RWPE2 (cell line): ENCODE data around the gene UBE2H.

Source experiments
- ATAC-seq: fragments of 200-7000 bp; cut with Tn5 transposase; 3 replicates; pipeline ENCODE4 v1.9.1; 2021; ENCODE audit warnings: low read depth
- DNase-seq: peaks from one replicate; pipeline ENCODE4 v3.0.0-alpha.2; 2020; ENCODE audit warnings: low spot score
- H3K27ac ChIP-seq: fragments of 450-650 bp; 2 replicates; pipeline ENCODE4 v1.5.1; 2017; ENCODE audit warnings: mild to moderate bottlenecking; ENCODE audit not compliant: poor library complexity, severe bottlenecking
- H3K27me3 ChIP-seq: fragments of 250-450 bp; sonication (Bioruptor Pico); 2 replicates; pipeline ENCODE4 v1.5.1; 2021; ENCODE audit warnings: mild to moderate bottlenecking, moderate library complexity; ENCODE audit not compliant: insufficient read depth, poor library complexity, severe bottlenecking
- H3K36me3 ChIP-seq: fragments of 250-450 bp; sonication (Bioruptor Pico); 2 replicates; pipeline ENCODE4 v1.5.1; 2020; ENCODE audit warnings: low read depth, mild to moderate bottlenecking, moderate library complexity
- H3K4me1 ChIP-seq: fragments of 250-450 bp; sonication (Bioruptor Pico); 2 replicates; pipeline ENCODE4 v1.5.1; 2021; ENCODE audit warnings: mild to moderate bottlenecking, moderate library complexity; ENCODE audit not compliant: insufficient read depth, poor library complexity, severe bottlenecking
- H3K4me3 ChIP-seq: fragments of 250-450 bp; sonication (Bioruptor Pico); 2 replicates; pipeline ENCODE4 v1.5.1; 2021; ENCODE audit warnings: mild to moderate bottlenecking, moderate library complexity; ENCODE audit not compliant: severe bottlenecking
- H3K9me3 ChIP-seq: fragments of 250-450 bp; sonication (Bioruptor Pico); 2 replicates; pipeline ENCODE4 v1.5.1; 2021; ENCODE audit warnings: mild to moderate bottlenecking, moderate library complexity; ENCODE audit not compliant: severe bottlenecking
- CTCF ChIP-seq: fragments of 450-650 bp; IDR thresholded peaks from one replicate; pipeline ENCODE4 v1.5.1; 2017; ENCODE audit warnings: mild to moderate bottlenecking, moderate library complexity; ENCODE audit not compliant: poor library complexity, severe bottlenecking

Gene UBE2H

GRCh38 chr7:129789652-129790051 is 163.1 kb downstream of the UBE2H start:
- H3K4me3 ChIP-seq = no peak overlapping the region
- no peak for TF ChIP-seq CTCF
- H3K27ac ChIP-seq = no peak overlapping the region
- DNase-seq = no peak
- no peaks in the 10 kb centered on the region for H3K9me3 ChIP-seq
- no peaks in the 10 kb centered on the region for H3K4me1 ChIP-seq
- peaks cover 15% of the 10 kb centered on the region for H3K27me3 ChIP-seq
- no peaks in the 10 kb centered on the region for H3K36me3 ChIP-seq
- ATAC-seq = no peak

- H3K4me3 ChIP-seq = no peak overlapping the region
- no peak for DNase-seq
- H3K36me3 ChIP-seq = no peaks in the 10 kb centered on the region
- TF ChIP-seq CTCF = no peak
- no peaks in the 10 kb centered on the region for H3K9me3 ChIP-seq
- peaks cover 22% of the 10 kb centered on the region for H3K27me3 ChIP-seq
- H3K27ac ChIP-seq = no peak overlapping the region
- no peaks in the 10 kb centered on the region for H3K4me1 ChIP-seq
- ATAC-seq = no peak
Measured at GRCh38 chr7:129789000-129789399, 163.8 kb downstream of the UBE2H start.

GRCh38 chr7:129786825-129787563 is 165.8 kb downstream of the UBE2H start:
- Histone ChIP-seq H3K9me3 (no peaks in the 10 kb centered on the region), H3K27me3 (peaks cover 42% of the 10 kb centered on the region), H3K27ac (no peak overlapping the region), H3K36me3 (no peaks in the 10 kb centered on the region), H3K4me1 (no peaks in the 10 kb centered on the region), H3K4me3 (no peak overlapping the region)
- no peak for DNase-seq
- no peak for ATAC-seq
- no peak for TF ChIP-seq CTCF

- no peak overlapping the region for H3K27ac ChIP-seq
- peaks cover 53% of the 10 kb centered on the region for H3K27me3 ChIP-seq
- ATAC-seq = no peak
- H3K36me3 ChIP-seq = no peaks in the 10 kb centered on the region
- TF ChIP-seq CTCF = no peak
- H3K4me1 ChIP-seq = peaks cover 4% of the 10 kb centered on the region
- no peaks in the 10 kb centered on the region for H3K9me3 ChIP-seq
- peak; percentile 41 for DNase-seq
- H3K4me3 ChIP-seq = no peak overlapping the region
Measured at GRCh38 chr7:129785685-129786514, 166.9 kb downstream of the UBE2H start.
